Keratinocyte (primary cell): ENCODE data around the gene PRRT2. TPM values are rescaled to one million over a fixed set of nuclear protein-coding genes. Genes with fewer than 3 reads are reported as not detected.

ENCODE experiments used
- DNase-seq: peaks from one replicate; pipeline ENCODE4 v3.0.0-alpha.2; 2011; ENCODE audit warnings: low read depth, missing footprints, low spot score
- FAIRE-seq: peaks from 2 replicates; lab custom pipeline; 2011; peaks lifted over from hg19 to GRCh38; lab: Jason Lieb, UNC
- H2AFZ ChIP-seq: 2 replicates; pipeline ENCODE4 v1.6.0; 2012; ENCODE audit warnings: low read length, control low read depth, inconsistent platforms; ENCODE audit not compliant: control insufficient read depth
- H3K27ac ChIP-seq: 2 replicates; pipeline ENCODE4 v1.5.1; 2011; ENCODE audit warnings: low read length; ENCODE audit not compliant: control insufficient read depth, insufficient read depth
- H3K27me3 ChIP-seq: 3 replicates; pipeline ENCODE4 v1.6.0; 2011; ENCODE audit warnings: low read length; ENCODE audit not compliant: control insufficient read depth, insufficient read depth; ENCODE audit errors: extremely low read depth
- H3K36me3 ChIP-seq, 2 experiments: 2 replicates in 1 of 2; 3 replicates in 1 of 2; pipeline ENCODE4 v1.5.1; 2011; ENCODE audit warnings: low read length in 2 of 2, mild to moderate bottlenecking in 1 of 2; ENCODE audit not compliant: control insufficient read depth in 2 of 2, insufficient read depth in 2 of 2; ENCODE audit errors: extremely low read depth in 1 of 2
- H3K4me1 ChIP-seq: 3 replicates; pipeline ENCODE4 v1.5.1; 2011; ENCODE audit warnings: low read length; ENCODE audit not compliant: control insufficient read depth, insufficient read depth; ENCODE audit errors: extremely low read depth
- H3K4me2 ChIP-seq: 3 replicates; pipeline ENCODE4 v1.6.0; 2011; ENCODE audit warnings: low read depth, low read length; ENCODE audit not compliant: control insufficient read depth, insufficient read depth; ENCODE audit errors: extremely low read depth
- H3K4me3 ChIP-seq, 3 experiments: fragments of 200-600 bp in 1 of 3; sonication (generic) in 1 of 3; 2 replicates in 2 of 3; 3 replicates in 1 of 3; pipeline ENCODE4 v1.5.1; 2011 to 2016; ENCODE audit warnings: low read length in 3 of 3, mild to moderate bottlenecking in 3 of 3, control low read depth in 2 of 3, inconsistent platforms in 1 of 3, low read depth in 1 of 3, mixed read lengths in 1 of 3, mixed run types in 1 of 3, moderate library complexity in 1 of 3; ENCODE audit not compliant: control insufficient read depth in 2 of 3, insufficient read depth in 2 of 3; ENCODE audit errors: extremely low read depth in 1 of 3
- H3K79me2 ChIP-seq: 2 replicates; pipeline ENCODE4 v1.6.0; 2012; ENCODE audit warnings: low read length; ENCODE audit not compliant: control insufficient read depth, insufficient read depth
- H3K9ac ChIP-seq: 3 replicates; pipeline ENCODE4 v1.6.0; 2011; ENCODE audit warnings: low read length; ENCODE audit not compliant: control insufficient read depth, insufficient read depth; ENCODE audit errors: extremely low read depth
- H3K9me1 ChIP-seq: 3 replicates; pipeline ENCODE4 v1.6.0; 2011; ENCODE audit warnings: low read length; ENCODE audit not compliant: control insufficient read depth, insufficient read depth; ENCODE audit errors: extremely low read depth
- H3K9me3 ChIP-seq: 2 replicates; pipeline ENCODE4 v1.5.1; 2012; ENCODE audit warnings: low read depth, low read length; ENCODE audit not compliant: control insufficient read depth
- H4K20me1 ChIP-seq: 3 replicates; pipeline ENCODE4 v1.6.0; 2011; ENCODE audit warnings: low read length; ENCODE audit not compliant: control insufficient read depth, insufficient read depth; ENCODE audit errors: extremely low read depth
- CTCF ChIP-seq, 3 experiments: IDR thresholded peaks in 1 of 3; conservative IDR thresholded peaks in 1 of 3; optimal IDR thresholded peaks in 1 of 3; 2 replicates in 2 of 3; 3 replicates in 1 of 3; pipeline versions ENCODE3 to v1.5.1; 2011; ENCODE audit warnings: low read length in 3 of 3, mild to moderate bottlenecking in 3 of 3, moderate library complexity in 2 of 3, control low read depth in 1 of 3, inconsistent platforms in 1 of 3; ENCODE audit not compliant: insufficient read depth in 2 of 3; ENCODE audit errors: extremely low read depth in 1 of 3
- EZH2 ChIP-seq: IDR thresholded peaks from one replicate; pipeline ENCODE4 v1.6.1; 2012; ENCODE audit warnings: inconsistent platforms, mild to moderate bottlenecking, low read length, moderate library complexity
- dilution Hi-C: fragments of 300-500 bp; cut with MboI; formaldehyde crosslinking; loops from one replicate; pipeline ENCODE4 v1.7.0; 2020; ENCODE audit warnings: low sequenced_read_pairs; ENCODE audit not compliant: extremely low pct_ligation_motif_present
- polyA plus RNA-seq, 5 experiments: library from polyadenylated mRNA; depleted of rRNA in 3 of 5; stranded (reverse) in 3 of 5; stranded (forward) in 1 of 5; unstranded in 1 of 5; fragments of >200 nt; gene quantifications; 1 replicate in 1 of 5; 2 replicates in 3 of 5; 3 replicates in 1 of 5; pipeline versions ENCODE4 v1.2.1 to v1.2.3, GENCODE V29; 2011 to 2012; ENCODE audit warnings: missing spikeins in 2 of 5, low read depth in 1 of 5, low replicate concordance in 1 of 5

The PRRT2 gene
- polyA plus RNA-seq, 1 donor (not counting 4 experiments of a cell fraction or from before 2014, with no cell fraction given): not detected

- Histone ChIP-seq H3K9me3 (no peaks in the 10 kb centered on the region), H3K9me1 (no peaks in the 10 kb centered on the region), H3K9ac (no peak overlapping the region), H3K27me3 (no peaks in the 10 kb centered on the region), H3K79me2 (peaks cover 18% of the 10 kb centered on the region), H3K27ac (no peak overlapping the region), H3K4me1 (peaks cover 18% of the 10 kb centered on the region), H3K4me2 (no peak overlapping the region), H3K4me3 (no peak overlapping the region), H2AFZ (no peak overlapping the region), H4K20me1 (no peaks in the 10 kb centered on the region), H3K36me3 (peaks cover 16 to 24% of the 10 kb centered on the region in 2 experiments)
- no peak for TF ChIP-seq CTCF (optimal IDR thresholded peaks at IDR 0.05 in 1 of 3, IDR thresholded peaks at IDR 0.05 in 1 of 3, conservative IDR thresholded peaks at IDR 0.05 in 1 of 3; ENCODE audit: extremely low read depth in 1 of 3, insufficient read depth in 2 of 3, low read length in 3 of 3)
- no peak for TF ChIP-seq EZH2
- dilution Hi-C loops: no loop called here
- DNase-seq (no peak), FAIRE-seq (no peak)
Observed at GRCh38 chr16:29804020-29804419, 8.0 kb upstream of the PRRT2 start.

- no peak for FAIRE-seq
- H3K9me3 ChIP-seq: no peaks in the 10 kb centered on the region
- H3K9me1 ChIP-seq: no peaks in the 10 kb centered on the region
- H3K4me3 ChIP-seq: peak overlapping the region; percentile 56 to 81 (median 72)
- H3K27ac ChIP-seq: peak overlapping the region; percentile 85
- H3K4me1 ChIP-seq: peaks cover 22% of the 10 kb centered on the region
- peak overlapping the region; percentile 92 for H3K4me2 ChIP-seq
- H3K27me3 ChIP-seq: no peaks in the 10 kb centered on the region
- peak overlapping the region; percentile 93 for H3K9ac ChIP-seq
- dilution Hi-C loops: no loop called here
- TF ChIP-seq EZH2 (no peak), CTCF (optimal IDR thresholded peaks at IDR 0.05 in 1 of 3, IDR thresholded peaks at IDR 0.05 in 1 of 3, conservative IDR thresholded peaks at IDR 0.05 in 1 of 3; ENCODE audit: extremely low read depth in 1 of 3, insufficient read depth in 2 of 3, low read length in 3 of 3) (no peak)
- H3K79me2 ChIP-seq: peaks cover 22% of the 10 kb centered on the region
- peaks cover 12 to 22% of the 10 kb centered on the region in 2 experiments for H3K36me3 ChIP-seq
- peak overlapping the region; percentile 81 for H2AFZ ChIP-seq
- H4K20me1 ChIP-seq: no peaks in the 10 kb centered on the region
- no peak for DNase-seq
Observed at GRCh38 chr16:29804455-29805231, 7.3 kb upstream of the PRRT2 start.
